ENCODE data around the gene TRMT112.

Gene TRMT112

GRCh38 chr11:64317325-64317960 is at the start of gene TRMT112:
TRMT112 (minus strand) TSS chr11:64317559; CDS start chr11:64317526, 33 bp downstream.
- TF ChIP-seq CTCF (IDR thresholded peaks at IDR 0.05; ENCODE audit: borderline replicate concordance, control extremely low read depth, extremely low read depth, insufficient read depth, missing control alignments): no peak
- in situ Hi-C loops (cut with MboI; ENCODE audit: low sequenced_read_pairs, unreplicated experiment): no loop called here
- DNase-seq (ENCODE audit: low spot score): peak; percentile 93

- in situ Hi-C loops (cut with MboI; ENCODE audit: low sequenced_read_pairs, unreplicated experiment): no loop called here
- TF ChIP-seq CTCF (IDR thresholded peaks at IDR 0.05; ENCODE audit: borderline replicate concordance, control extremely low read depth, extremely low read depth, insufficient read depth, missing control alignments): no peak
- no peak for DNase-seq (ENCODE audit: low spot score)
Observed at GRCh38 chr11:64366751-64367150, 49.4 kb upstream of the TRMT112 start.

GRCh38 chr11:64364911-64365310 is 47.6 kb upstream of the TRMT112 start:
- in situ Hi-C loops (cut with MboI; ENCODE audit: low sequenced_read_pairs, unreplicated experiment): no loop called here
- no peak for TF ChIP-seq CTCF (IDR thresholded peaks at IDR 0.05; ENCODE audit: borderline replicate concordance, control extremely low read depth, extremely low read depth, insufficient read depth, missing control alignments)
- DNase-seq (ENCODE audit: low spot score): no peak

GRCh38 chr11:64364435-64364834 is 47.1 kb upstream of the TRMT112 start:
- TF ChIP-seq CTCF (IDR thresholded peaks at IDR 0.05; ENCODE audit: borderline replicate concordance, control extremely low read depth, extremely low read depth, insufficient read depth, missing control alignments): no peak
- in situ Hi-C loops (cut with MboI; ENCODE audit: low sequenced_read_pairs, unreplicated experiment): no loop called here
- no peak for DNase-seq (ENCODE audit: low spot score)

GRCh38 chr11:64362339-64362738 is 45.0 kb upstream of the TRMT112 start:
- DNase-seq (ENCODE audit: low spot score): no peak
- in situ Hi-C loops (cut with MboI; ENCODE audit: low sequenced_read_pairs, unreplicated experiment): no loop called here
- no peak for TF ChIP-seq CTCF (IDR thresholded peaks at IDR 0.05; ENCODE audit: borderline replicate concordance, control extremely low read depth, extremely low read depth, insufficient read depth, missing control alignments)

- peak; percentile 28 for DNase-seq (ENCODE audit: low spot score)
- no peak for TF ChIP-seq CTCF (IDR thresholded peaks at IDR 0.05; ENCODE audit: borderline replicate concordance, control extremely low read depth, extremely low read depth, insufficient read depth, missing control alignments)
- in situ Hi-C loops (cut with MboI; ENCODE audit: low sequenced_read_pairs, unreplicated experiment): no loop called here
Observed at GRCh38 chr11:64361659-64362058, 44.3 kb upstream of the TRMT112 start.
